Measurements from ENCODE around the gene PPARD.
"Not testable (repeated sequence)": the region's sequence is repeated elsewhere in the genome, so short reads cannot be mapped to it uniquely, and the experiment has no call there.

The PPARD gene

GRCh38 chr6:35378261-35378660, 35.9 kb downstream of the PPARD start:
- no peak for DNase-seq (ENCODE audit: low spot score)

GRCh38 chr6:35381132-35381531, 38.8 kb downstream of the PPARD start:
- no peak for DNase-seq (ENCODE audit: low spot score)

- DNase-seq (ENCODE audit: low spot score) = no peak
These were observed 39.7 kb downstream of the PPARD start for GRCh38 chr6:35382015-35382414.

- peak; percentile 29 for DNase-seq (ENCODE audit: low spot score)
These were observed 43.3 kb downstream of the PPARD start for GRCh38 chr6:35385457-35386202.

- DNase-seq (ENCODE audit: low spot score) = no peak
These were observed 44.6 kb downstream of the PPARD start for GRCh38 chr6:35386989-35387388.

GRCh38 chr6:35388030-35388429, 45.7 kb downstream of the PPARD start:
- no peak for DNase-seq (ENCODE audit: low spot score)

- no peak for DNase-seq (ENCODE audit: low spot score)
These were observed 46.5 kb downstream of the PPARD start for GRCh38 chr6:35388772-35389352.

- not testable (repeated sequence) for DNase-seq (ENCODE audit: low spot score)
These were observed 47.0 kb downstream of the PPARD start for GRCh38 chr6:35389386-35389785.

GRCh38 chr6:35391240-35391968, 49.0 kb downstream of the PPARD start:
- DNase-seq (ENCODE audit: low spot score) = no peak

GRCh38 chr6:35392111-35392702, 49.8 kb downstream of the PPARD start:
- DNase-seq (ENCODE audit: low spot score) = no peak

- no peak for DNase-seq (ENCODE audit: low spot score)
These were observed 50.7 kb downstream of the PPARD start for GRCh38 chr6:35392773-35393672.

- DNase-seq (ENCODE audit: low spot score) = no peak
These were observed 54.6 kb downstream of the PPARD start for GRCh38 chr6:35396991-35397390.

- no peak for DNase-seq (ENCODE audit: low spot score)
These were observed 55.6 kb downstream of the PPARD start for GRCh38 chr6:35397806-35398418.

- no peak for DNase-seq (ENCODE audit: low spot score)
These were observed 56.2 kb downstream of the PPARD start for GRCh38 chr6:35398526-35398925.

- DNase-seq (ENCODE audit: low spot score) = no peak
These were observed 57.8 kb downstream of the PPARD start for GRCh38 chr6:35400111-35400510.

- peak; percentile 24 for DNase-seq (ENCODE audit: low spot score)
These were observed 58.5 kb downstream of the PPARD start for GRCh38 chr6:35400901-35401311.

GRCh38 chr6:35401514-35401913, 59.2 kb downstream of the PPARD start:
- DNase-seq (ENCODE audit: low spot score) = no peak

- DNase-seq (ENCODE audit: low spot score) = no peak
These were observed 59.9 kb downstream of the PPARD start for GRCh38 chr6:35402136-35402855.

GRCh38 chr6:35402856-35403191, 60.5 kb downstream of the PPARD start:
- no peak for DNase-seq (ENCODE audit: low spot score)
